ENCODE measurements around the gene CWC15.

The CWC15 gene

GRCh38 chr11:94946812-94947211 lies 26.5 kb downstream of the CWC15 start:
- H3K27ac ChIP-seq = no peak overlapping the region
- H3K4me3 ChIP-seq (ENCODE audit: low read depth, low read length) = no peak overlapping the region
- peaks cover 3% of the 10 kb centered on the region for H3K9me3 ChIP-seq (ENCODE audit: severe bottlenecking)
- H3K27me3 ChIP-seq (ENCODE audit: insufficient read depth, low read depth, severe bottlenecking) = no peaks in the 10 kb centered on the region
- no peaks in the 10 kb centered on the region for H3K36me3 ChIP-seq
- no peak for TF ChIP-seq CTCF (IDR thresholded peaks at IDR 0.05; ENCODE audit: low read depth, low read length)
- no peak for DNase-seq

DNA sequence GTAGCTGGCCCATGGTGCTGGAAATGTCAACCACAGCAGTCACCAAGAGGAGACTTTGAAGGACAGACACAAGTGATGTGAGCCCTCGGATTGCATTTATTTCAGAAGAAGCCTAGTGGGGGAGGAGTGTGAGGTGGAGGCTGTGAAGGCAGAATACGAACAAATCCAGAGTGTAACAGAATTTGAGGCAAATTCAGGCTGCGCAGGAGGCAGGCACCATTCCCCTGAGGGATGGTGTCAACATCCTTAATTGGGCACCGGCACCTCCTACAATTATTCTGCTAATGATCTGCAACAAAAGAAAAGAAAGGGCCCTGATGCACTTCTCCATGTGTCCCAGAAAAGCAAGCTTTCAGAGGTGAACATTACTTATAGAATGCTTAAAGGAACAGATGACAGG lies 32.2 kb downstream of the CWC15 start:
- Histone ChIP-seq H3K36me3 (no peaks in the 10 kb centered on the region), H3K27ac (no peak overlapping the region), H3K27me3 (ENCODE audit: insufficient read depth, low read depth, severe bottlenecking) (no peaks in the 10 kb centered on the region), H3K4me3 (ENCODE audit: low read depth, low read length) (no peak overlapping the region), H3K9me3 (ENCODE audit: severe bottlenecking) (peaks cover 3% of the 10 kb centered on the region)
- TF ChIP-seq CTCF (IDR thresholded peaks at IDR 0.05; ENCODE audit: low read depth, low read length) = no peak
- no peak for DNase-seq

DNA sequence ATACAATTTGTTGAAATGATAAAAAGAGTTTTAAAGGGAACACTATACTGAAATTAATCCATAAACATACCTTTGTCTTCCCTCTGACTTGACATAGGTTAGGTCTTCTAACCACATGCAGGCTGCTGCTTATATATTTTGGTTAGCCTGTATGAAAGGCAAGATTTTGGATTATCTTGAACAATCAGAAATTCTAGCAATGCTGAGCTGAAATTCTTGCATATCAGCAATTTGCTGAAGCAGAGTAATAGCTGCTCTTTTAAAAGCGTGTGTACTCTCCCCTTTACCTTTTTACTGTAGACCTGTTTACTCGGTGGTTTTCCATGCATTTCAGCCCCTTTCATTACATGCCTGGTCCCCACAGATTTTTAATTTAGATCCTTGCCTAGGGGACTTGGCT lies 34.0 kb downstream of the CWC15 start:
- DNase-seq = no peak
- Histone ChIP-seq H3K4me3 (ENCODE audit: low read depth, low read length) (no peak overlapping the region), H3K27me3 (ENCODE audit: insufficient read depth, low read depth, severe bottlenecking) (no peaks in the 10 kb centered on the region), H3K27ac (no peak overlapping the region), H3K36me3 (no peaks in the 10 kb centered on the region), H3K9me3 (ENCODE audit: severe bottlenecking) (peaks cover 3% of the 10 kb centered on the region)
- TF ChIP-seq CTCF (IDR thresholded peaks at IDR 0.05; ENCODE audit: low read depth, low read length) = no peak

DNA sequence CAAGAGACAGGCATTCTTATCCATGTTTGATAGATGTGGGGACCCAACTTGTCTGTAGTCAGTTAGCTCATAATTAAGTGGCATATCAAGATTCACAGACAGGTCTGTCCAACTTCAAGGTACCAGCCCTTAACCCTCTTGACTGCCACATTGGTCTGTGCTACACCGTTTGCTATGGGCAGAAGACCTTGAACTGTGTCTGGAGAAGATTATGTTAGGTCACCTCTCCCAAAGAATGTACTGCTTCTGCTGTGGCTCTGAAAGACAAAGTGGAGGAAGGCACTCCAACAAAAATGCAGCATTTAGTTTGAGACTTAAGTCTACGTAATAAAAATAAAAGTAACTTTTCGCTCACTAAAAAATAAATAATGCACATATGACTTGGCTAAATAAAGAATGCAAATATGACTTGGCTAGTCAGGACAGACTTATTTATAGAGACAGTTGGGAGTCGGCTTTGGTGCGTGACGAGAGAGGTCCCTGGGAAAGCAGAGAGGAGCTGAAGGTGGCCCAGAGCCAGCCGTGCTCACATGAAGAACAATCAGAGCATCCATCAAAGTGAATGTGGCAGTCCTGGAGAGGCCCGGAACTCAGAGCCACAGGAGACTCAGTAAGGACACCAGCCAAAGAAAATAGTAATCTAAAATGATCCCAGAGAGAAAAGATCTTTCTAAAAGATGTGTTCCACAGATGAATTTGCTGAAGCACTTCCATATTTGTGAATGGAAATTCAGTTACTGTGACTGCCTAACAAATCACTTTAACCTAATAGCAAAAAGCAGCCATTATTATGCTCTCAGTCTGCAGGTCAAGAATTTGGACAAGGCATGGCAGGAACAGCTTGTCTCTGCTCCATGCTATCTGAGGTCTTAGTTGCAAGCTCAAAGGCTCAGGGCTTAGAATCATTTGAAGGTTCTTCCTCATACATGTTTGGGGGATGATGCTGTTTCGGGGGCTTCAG lies 35.0 kb downstream of the CWC15 start:
- no peaks in the 10 kb centered on the region for H3K36me3 ChIP-seq
- H3K4me3 ChIP-seq (ENCODE audit: low read depth, low read length) = no peak overlapping the region
- H3K27me3 ChIP-seq (ENCODE audit: insufficient read depth, low read depth, severe bottlenecking) = no peaks in the 10 kb centered on the region
- DNase-seq = no peak
- peaks cover under 1% of the 10 kb centered on the region for H3K9me3 ChIP-seq (ENCODE audit: severe bottlenecking)
- no peak overlapping the region for H3K27ac ChIP-seq
- TF ChIP-seq CTCF (IDR thresholded peaks at IDR 0.05; ENCODE audit: low read depth, low read length) = no peak

DNA sequence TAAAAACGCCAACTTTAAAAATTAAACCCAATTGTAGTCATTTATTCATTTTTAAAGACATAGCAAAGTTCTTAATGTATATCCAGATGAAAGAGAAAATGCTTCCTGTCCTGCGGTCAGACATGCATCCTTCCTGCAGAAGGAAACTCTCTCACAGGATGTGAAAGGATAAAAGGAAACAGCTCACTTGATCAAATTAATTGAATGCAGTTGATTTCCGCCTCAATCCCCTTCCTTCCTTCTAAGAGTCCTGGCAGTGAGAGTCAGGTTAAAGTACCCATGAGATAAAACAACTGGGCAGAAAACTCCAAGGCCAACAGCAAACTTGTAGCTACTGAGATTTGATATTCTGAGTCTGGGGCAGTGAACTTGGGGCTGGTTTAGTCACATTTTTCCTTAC lies 38.5 kb downstream of the CWC15 start:
- H3K36me3 ChIP-seq = no peaks in the 10 kb centered on the region
- no peaks in the 10 kb centered on the region for H3K9me3 ChIP-seq (ENCODE audit: severe bottlenecking)
- H3K27ac ChIP-seq = no peak overlapping the region
- no peak for TF ChIP-seq CTCF (IDR thresholded peaks at IDR 0.05; ENCODE audit: low read depth, low read length)
- DNase-seq = no peak
- H3K27me3 ChIP-seq (ENCODE audit: insufficient read depth, low read depth, severe bottlenecking) = no peaks in the 10 kb centered on the region
- no peak overlapping the region for H3K4me3 ChIP-seq (ENCODE audit: low read depth, low read length)
